ENCODE measurements around the gene PANX1. TPM values are rescaled to one million over a fixed set of nuclear protein-coding genes. Genes with fewer than 3 reads are reported as not detected.

The PANX1 gene
- total RNA-seq, 1 experiment from 2014 or later, result 22.9 TPM

- H3K4me3 Mint-ChIP-seq, result no peak overlapping the region
- H3K27me3 Mint-ChIP-seq (ENCODE audit: low read depth), result no peaks in the 10 kb centered on the region
- DNase-seq (ENCODE audit: low spot score) (no peak), ATAC-seq (no peak)
- ChIA-PET CTCF (interaction anchor here (1.1 kb wide), 1 partner anchor 209 kb away, joined by 5 read pairs; no protein-coding TSS in a partner anchor), POLR2A (interaction anchor here (1.2 kb wide), 1 partner anchor 24 kb away, joined by 3 read pairs; the partner anchor contains the start of gene PANX1)
- peaks cover 26% of the 10 kb centered on the region for H3K36me3 Mint-ChIP-seq
- H3K4me1 Mint-ChIP-seq, result peaks cover 15% of the 10 kb centered on the region
- H3K9me3 Mint-ChIP-seq, result peaks cover 53% of the 10 kb centered on the region
- TF ChIP-seq ZNF121 (CRISPR knock-in tag; IDR thresholded peaks at IDR 0.05), result no peak
- no peak overlapping the region for H3K27ac Mint-ChIP-seq
Measured at GRCh38 chr11:94104734-94105133, 23.9 kb upstream of the PANX1 start.

DNA sequence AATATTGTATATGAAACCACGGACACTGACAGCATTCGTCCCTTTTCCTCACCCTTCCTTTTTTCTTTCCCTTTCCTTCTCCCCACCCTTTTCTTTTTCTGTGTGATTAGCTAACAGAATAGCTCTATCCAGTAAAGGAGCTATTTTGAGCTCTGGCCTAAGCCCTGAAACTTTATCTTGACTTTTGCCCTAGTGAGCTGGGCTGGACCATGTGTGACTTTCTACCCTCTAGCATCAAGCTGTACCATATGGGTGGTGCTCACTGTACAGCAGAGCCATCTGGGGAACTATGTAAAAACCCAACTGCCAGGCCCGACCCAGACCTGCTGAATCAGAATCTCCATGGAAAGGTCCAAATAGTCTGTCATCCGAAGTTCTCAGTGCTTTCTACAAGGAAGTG lies 21.9 kb upstream of the PANX1 start:
- TF ChIP-seq NR1H2 (CRISPR knock-in tag; IDR thresholded peaks at IDR 0.05) (no peak), OVOL2 (CRISPR knock-in tag; IDR thresholded peaks at IDR 0.05; ENCODE audit: borderline replicate concordance) (no peak), E2F4 (CRISPR knock-in tag; IDR thresholded peaks at IDR 0.05; ENCODE audit: borderline replicate concordance, low read depth) (no peak), CBFB (CRISPR knock-in tag; IDR thresholded peaks at IDR 0.05; ENCODE audit: low read depth) (no peak), NR3C1 (CRISPR knock-in tag; conservative IDR thresholded peaks at IDR 0.05; ENCODE audit: low read depth) (no peak), TP53 (CRISPR knock-in tag; IDR thresholded peaks at IDR 0.05) (no peak), GABPB1 (CRISPR knock-in tag; IDR thresholded peaks at IDR 0.05) (no peak), FOXP1 (CRISPR knock-in tag; IDR thresholded peaks at IDR 0.05; ENCODE audit: borderline replicate concordance) (no peak), NFE2L1 (CRISPR knock-in tag; IDR thresholded peaks at IDR 0.05) (no peak), CREM (CRISPR knock-in tag; IDR thresholded peaks at IDR 0.05) (no peak), ZNF121 (CRISPR knock-in tag; IDR thresholded peaks at IDR 0.05) (no peak), E2F5 (CRISPR knock-in tag; IDR thresholded peaks at IDR 0.05) (no peak), AR (CRISPR knock-in tag; IDR thresholded peaks at IDR 0.05) (no peak), GTF2I (CRISPR knock-in tag; conservative IDR thresholded peaks at IDR 0.05) (no peak), ATF1 (CRISPR knock-in tag; IDR thresholded peaks at IDR 0.05) (no peak), JAZF1 (CRISPR knock-in tag; IDR thresholded peaks at IDR 0.05) (no peak), SMAD3 (CRISPR knock-in tag; IDR thresholded peaks at IDR 0.05; ENCODE audit: borderline replicate concordance) (no peak)
- TF ChIP-seq, protein P1, sequence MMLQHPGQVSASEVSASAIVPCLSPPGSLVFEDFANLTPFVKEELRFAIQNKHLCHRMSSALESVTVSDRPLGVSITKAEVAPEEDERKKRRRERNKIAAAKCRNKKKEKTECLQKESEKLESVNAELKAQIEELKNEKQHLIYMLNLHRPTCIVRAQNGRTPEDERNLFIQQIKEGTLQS (CRISPR knock-in tag; conservative IDR thresholded peaks at IDR 0.05), result no peak
- TF ChIP-seq, protein P2, sequence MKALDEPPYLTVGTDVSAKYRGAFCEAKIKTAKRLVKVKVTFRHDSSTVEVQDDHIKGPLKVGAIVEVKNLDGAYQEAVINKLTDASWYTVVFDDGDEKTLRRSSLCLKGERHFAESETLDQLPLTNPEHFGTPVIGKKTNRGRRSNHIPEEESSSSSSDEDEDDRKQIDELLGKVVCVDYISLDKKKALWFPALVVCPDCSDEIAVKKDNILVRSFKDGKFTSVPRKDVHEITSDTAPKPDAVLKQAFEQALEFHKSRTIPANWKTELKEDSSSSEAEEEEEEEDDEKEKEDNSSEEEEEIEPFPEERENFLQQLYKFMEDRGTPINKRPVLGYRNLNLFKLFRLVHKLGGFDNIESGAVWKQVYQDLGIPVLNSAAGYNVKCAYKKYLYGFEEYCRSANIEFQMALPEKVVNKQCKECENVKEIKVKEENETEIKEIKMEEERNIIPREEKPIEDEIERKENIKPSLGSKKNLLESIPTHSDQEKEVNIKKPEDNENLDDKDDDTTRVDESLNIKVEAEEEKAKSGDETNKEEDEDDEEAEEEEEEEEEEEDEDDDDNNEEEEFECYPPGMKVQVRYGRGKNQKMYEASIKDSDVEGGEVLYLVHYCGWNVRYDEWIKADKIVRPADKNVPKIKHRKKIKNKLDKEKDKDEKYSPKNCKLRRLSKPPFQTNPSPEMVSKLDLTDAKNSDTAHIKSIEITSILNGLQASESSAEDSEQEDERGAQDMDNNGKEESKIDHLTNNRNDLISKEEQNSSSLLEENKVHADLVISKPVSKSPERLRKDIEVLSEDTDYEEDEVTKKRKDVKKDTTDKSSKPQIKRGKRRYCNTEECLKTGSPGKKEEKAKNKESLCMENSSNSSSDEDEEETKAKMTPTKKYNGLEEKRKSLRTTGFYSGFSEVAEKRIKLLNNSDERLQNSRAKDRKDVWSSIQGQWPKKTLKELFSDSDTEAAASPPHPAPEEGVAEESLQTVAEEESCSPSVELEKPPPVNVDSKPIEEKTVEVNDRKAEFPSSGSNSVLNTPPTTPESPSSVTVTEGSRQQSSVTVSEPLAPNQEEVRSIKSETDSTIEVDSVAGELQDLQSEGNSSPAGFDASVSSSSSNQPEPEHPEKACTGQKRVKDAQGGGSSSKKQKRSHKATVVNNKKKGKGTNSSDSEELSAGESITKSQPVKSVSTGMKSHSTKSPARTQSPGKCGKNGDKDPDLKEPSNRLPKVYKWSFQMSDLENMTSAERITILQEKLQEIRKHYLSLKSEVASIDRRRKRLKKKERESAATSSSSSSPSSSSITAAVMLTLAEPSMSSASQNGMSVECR (CRISPR knock-in tag; IDR thresholded peaks at IDR 0.05; ENCODE audit: borderline replicate concordance), result no peak
- peak overlapping the region; percentile 61; the same call in 1 of the 2 replicates for H3K27ac Mint-ChIP-seq
- CTCF ChIA-PET, result no interaction called here
- DNase-seq (ENCODE audit: low spot score) (no peak), ATAC-seq (no peak)
- peaks cover 15% of the 10 kb centered on the region for H3K4me1 Mint-ChIP-seq
- H3K4me3 Mint-ChIP-seq, result no peak overlapping the region
- peaks cover 41% of the 10 kb centered on the region for H3K9me3 Mint-ChIP-seq
- POLR2A ChIA-PET, result interaction anchor here (0.8 kb wide), 1 partner anchor 373 kb away, joined by 4 read pairs; no protein-coding TSS in a partner anchor
- no peaks in the 10 kb centered on the region for H3K27me3 Mint-ChIP-seq (ENCODE audit: low read depth)
- H3K36me3 Mint-ChIP-seq, result peaks cover 13% of the 10 kb centered on the region

All from WTC11 (cell line).